Progenitor cell of endocrine pancreas (in vitro differentiated cells): ENCODE data around the gene C17orf113. TPM values are rescaled to one million over a fixed set of nuclear protein-coding genes. Genes with fewer than 3 reads are reported as not detected.
A peak's percentile ranks its signal among the peaks of the same experiment; 100 is the strongest.

Experiments
- DNase-seq: peaks from one replicate; pipeline ENCODE4 v3.0.0; 2021; ENCODE audit warnings: low spot score; ENCODE audit not compliant: unreplicated experiment
- H3K27ac Mint-ChIP-seq: 2 replicates; pipeline ENCODE4 v1.8.0; 2021; ENCODE audit warnings: mild to moderate bottlenecking, moderate library complexity, mixed read lengths
- H3K27me3 Mint-ChIP-seq: 2 replicates; pipeline ENCODE4 v1.8.0; 2021; ENCODE audit warnings: mixed read lengths
- H3K36me3 Mint-ChIP-seq: 2 replicates; pipeline ENCODE4 v1.8.0; 2022; ENCODE audit warnings: mixed read lengths; ENCODE audit not compliant: insufficient read depth
- H3K4me1 Mint-ChIP-seq: 2 replicates; pipeline ENCODE4 v1.8.0; 2021; ENCODE audit warnings: low read depth, mixed read lengths
- H3K4me3 Mint-ChIP-seq: 2 replicates; pipeline ENCODE4 v1.8.0; 2021; ENCODE audit warnings: low read depth, mild to moderate bottlenecking, moderate library complexity, mixed read lengths
- H3K9me3 Mint-ChIP-seq: 2 replicates; pipeline ENCODE4 v1.8.0; 2021; ENCODE audit warnings: low read depth, mixed read lengths
- total RNA-seq: library from RNA; stranded (reverse); gene quantifications from 2 replicates; pipeline ENCODE4 v1.2.1, GENCODE V29; 2021
- TF ChIP-seq, protein P1 (sequence below): fragments of 200-600 bp; sonication (generic); IDR thresholded peaks from one replicate; pipeline ENCODE4 v1.5.0; 2021; ENCODE audit warnings: antibody characterized with exemption, mild to moderate bottlenecking; ENCODE audit not compliant: unreplicated experiment

The C17orf113 gene
- total RNA-seq, 1 donor from 2014 or later = 3.2 TPM

DNA sequence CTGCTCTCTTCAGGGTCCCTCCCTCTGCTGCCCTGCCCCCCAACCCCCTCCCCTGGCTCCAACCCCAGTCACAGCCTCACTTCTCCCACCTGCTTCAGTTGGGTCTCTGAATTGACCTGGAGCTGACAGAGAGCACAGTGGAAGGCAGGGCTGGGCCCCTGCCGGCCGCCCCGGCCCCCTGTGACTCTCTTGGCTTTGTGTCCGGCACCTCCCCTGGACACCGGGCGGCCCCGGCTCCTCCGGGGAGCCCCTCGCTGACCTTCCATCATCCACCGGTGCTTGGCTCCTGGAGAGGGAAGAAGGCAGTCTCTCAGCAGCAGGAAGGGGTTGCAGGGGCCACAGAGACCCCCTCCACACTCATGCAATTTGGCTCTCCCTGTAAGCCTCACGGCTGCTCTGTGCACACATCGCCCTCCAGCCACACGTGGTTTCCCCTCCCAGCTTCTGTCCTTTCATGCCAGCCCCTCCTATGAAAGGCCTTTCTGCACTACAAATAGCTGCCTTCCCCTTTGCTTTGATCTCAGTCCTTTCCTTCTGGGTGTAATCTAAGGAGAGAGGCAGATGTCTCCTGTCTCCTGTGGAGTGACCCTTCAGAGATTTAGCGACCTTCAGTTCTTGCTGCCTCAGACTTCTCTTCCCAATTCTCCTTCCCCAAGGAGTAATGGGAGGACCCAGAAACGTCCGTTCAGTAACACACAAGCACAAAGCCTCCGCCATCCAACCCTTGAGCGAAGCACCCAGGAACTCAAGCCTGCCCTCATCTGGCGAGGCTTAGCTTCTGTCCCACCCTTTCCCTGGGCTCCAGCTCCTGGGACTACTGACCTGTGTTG, 22.2 kb downstream of the C17orf113 start:
- Mint-ChIP-seq H3K4me3 (no peak overlapping the region), H3K4me1 (no peaks in the 10 kb centered on the region), H3K9me3 (no peaks in the 10 kb centered on the region), H3K27ac (no peak overlapping the region), H3K36me3 (peaks cover 4% of the 10 kb centered on the region), H3K27me3 (peaks cover 4% of the 10 kb centered on the region)
- TF ChIP-seq, protein P1, sequence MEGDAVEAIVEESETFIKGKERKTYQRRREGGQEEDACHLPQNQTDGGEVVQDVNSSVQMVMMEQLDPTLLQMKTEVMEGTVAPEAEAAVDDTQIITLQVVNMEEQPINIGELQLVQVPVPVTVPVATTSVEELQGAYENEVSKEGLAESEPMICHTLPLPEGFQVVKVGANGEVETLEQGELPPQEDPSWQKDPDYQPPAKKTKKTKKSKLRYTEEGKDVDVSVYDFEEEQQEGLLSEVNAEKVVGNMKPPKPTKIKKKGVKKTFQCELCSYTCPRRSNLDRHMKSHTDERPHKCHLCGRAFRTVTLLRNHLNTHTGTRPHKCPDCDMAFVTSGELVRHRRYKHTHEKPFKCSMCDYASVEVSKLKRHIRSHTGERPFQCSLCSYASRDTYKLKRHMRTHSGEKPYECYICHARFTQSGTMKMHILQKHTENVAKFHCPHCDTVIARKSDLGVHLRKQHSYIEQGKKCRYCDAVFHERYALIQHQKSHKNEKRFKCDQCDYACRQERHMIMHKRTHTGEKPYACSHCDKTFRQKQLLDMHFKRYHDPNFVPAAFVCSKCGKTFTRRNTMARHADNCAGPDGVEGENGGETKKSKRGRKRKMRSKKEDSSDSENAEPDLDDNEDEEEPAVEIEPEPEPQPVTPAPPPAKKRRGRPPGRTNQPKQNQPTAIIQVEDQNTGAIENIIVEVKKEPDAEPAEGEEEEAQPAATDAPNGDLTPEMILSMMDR = peak; percentile 18
- DNase-seq = no peak

GRCh38 chr17:42027590-42027889, 22.9 kb downstream of the C17orf113 start:
- H3K4me3 Mint-ChIP-seq = no peak overlapping the region
- TF ChIP-seq, protein P1 = no peak

GRCh38 chr17:42026857-42027589, 23.4 kb downstream of the C17orf113 start:
- TF ChIP-seq, protein P1 = no peak
- Mint-ChIP-seq H3K36me3 (peaks cover 4% of the 10 kb centered on the region), H3K27me3 (peaks cover 4% of the 10 kb centered on the region), H3K4me3 (no peak overlapping the region), H3K4me1 (no peaks in the 10 kb centered on the region), H3K9me3 (no peaks in the 10 kb centered on the region), H3K27ac (no peak overlapping the region)
- no peak for DNase-seq

More at GRCh38 chr17:42027590-42027889, 22.9 kb downstream of the C17orf113 start:
- H3K27ac Mint-ChIP-seq = no peak overlapping the region
- H3K27me3 Mint-ChIP-seq = peaks cover 4% of the 10 kb centered on the region
- peaks cover 4% of the 10 kb centered on the region for H3K36me3 Mint-ChIP-seq
- no peaks in the 10 kb centered on the region for H3K9me3 Mint-ChIP-seq
- no peaks in the 10 kb centered on the region for H3K4me1 Mint-ChIP-seq
- no peak for DNase-seq

DNA sequence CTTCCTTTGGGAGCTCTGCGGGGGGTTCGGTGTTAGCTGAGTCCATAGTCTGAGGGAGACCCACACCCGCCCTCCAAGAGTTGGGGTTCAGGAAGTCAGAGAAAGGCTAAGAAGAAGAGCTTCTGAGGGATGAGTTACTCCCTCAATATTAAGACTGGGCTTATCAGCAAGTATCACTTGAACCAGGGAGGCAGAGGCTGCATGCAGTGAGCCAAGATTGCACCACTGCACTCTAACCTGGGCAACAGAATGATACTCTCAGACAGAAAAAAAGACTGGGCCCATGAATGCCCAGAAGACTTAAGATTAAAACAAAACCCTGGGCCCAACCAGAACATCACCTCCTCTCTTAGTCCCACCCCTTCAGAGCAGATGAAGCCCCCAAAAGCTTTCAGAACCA, 24.5 kb downstream of the C17orf113 start:
- Mint-ChIP-seq H3K9me3 (no peaks in the 10 kb centered on the region), H3K4me3 (no peak overlapping the region), H3K36me3 (peaks cover 7% of the 10 kb centered on the region), H3K27ac (no peak overlapping the region), H3K27me3 (peaks cover 4% of the 10 kb centered on the region), H3K4me1 (peaks cover 4% of the 10 kb centered on the region)
- TF ChIP-seq, protein P1 = no peak
- DNase-seq = no peak

GRCh38 chr17:42025191-42025579, 25.2 kb downstream of the C17orf113 start:
- peaks cover 4% of the 10 kb centered on the region for H3K27me3 Mint-ChIP-seq
- no peak for DNase-seq
- peaks cover 11% of the 10 kb centered on the region for H3K4me1 Mint-ChIP-seq
- TF ChIP-seq, protein P1 = no peak
- H3K9me3 Mint-ChIP-seq = no peaks in the 10 kb centered on the region
- H3K27ac Mint-ChIP-seq = no peak overlapping the region
- peaks cover 7% of the 10 kb centered on the region for H3K36me3 Mint-ChIP-seq
- H3K4me3 Mint-ChIP-seq = no peak overlapping the region
